ENCODE data around the gene FCRL5. TPM values are rescaled to one million over a fixed set of nuclear protein-coding genes. Genes with fewer than 3 reads are reported as not detected.

The FCRL5 gene
- total RNA-seq: not detected in 2 replicates

DNA sequence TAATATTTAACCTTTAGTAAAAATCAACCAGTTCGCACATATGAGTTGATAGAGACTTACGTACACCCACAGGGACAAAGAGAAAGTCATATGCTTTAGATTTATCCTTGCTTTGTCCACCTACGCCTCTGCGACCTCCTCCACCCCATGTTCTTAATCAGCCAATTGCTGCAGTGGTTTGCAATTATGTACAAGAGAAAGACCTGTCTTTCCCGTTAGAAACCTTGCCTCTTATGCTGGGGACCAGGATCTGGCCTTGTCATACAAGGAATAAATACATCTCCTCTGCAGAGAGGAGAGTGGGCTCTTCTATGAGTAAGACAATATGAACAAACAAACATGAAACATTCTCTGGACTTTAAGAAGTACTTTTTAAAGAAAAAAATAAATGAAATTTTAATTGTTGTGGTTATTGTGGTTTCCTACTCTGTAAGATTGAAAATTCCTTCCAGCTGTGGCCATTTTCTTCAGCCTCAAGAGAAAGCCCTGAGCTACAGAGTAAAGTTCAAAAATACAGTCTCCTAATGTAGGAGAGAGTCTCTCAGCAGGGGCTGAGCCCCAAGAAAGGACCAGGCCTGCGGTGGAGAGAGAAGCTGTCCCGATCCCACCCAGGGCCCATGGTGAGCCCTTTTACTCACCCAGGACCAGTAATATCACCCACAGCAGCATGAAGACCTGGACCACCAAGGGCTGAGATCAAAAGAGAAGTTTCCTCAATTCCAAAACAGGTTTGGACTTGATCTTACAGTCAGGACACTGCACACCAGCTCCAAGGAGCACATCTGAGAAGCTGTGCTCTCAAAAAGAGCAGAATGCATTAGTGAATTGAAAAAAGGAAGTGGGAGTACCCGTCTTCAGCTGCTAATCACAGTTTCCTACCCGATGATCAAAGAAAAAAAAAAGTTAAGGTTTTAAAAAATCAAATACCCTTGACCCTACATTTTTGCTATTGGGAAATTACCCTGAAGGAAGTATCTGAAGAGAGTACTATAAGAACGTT is at the start of gene FCRL5:
TSS of gene FCRL5 (minus strand) at position 822 of the 1,000 bp plus-strand sequence. CDS start at position 669, 153 bp downstream.

GRCh38 chr1:157597959-157598667 is 45.8 kb upstream of the FCRL5 start, which contains the start of gene FCRL4:
Gene FCRL4 (minus strand): TSS chr1:157598085. CDS start chr1:157597944, 141 bp downstream.

Other genes starting within 250 kb of the FCRL5 start
- gene FCRL4, start 45.6 kb upstream of the FCRL5 start, total RNA-seq: not detected in 2 replicates
- not detected in 2 replicates for gene FCRL3, start 148.3 kb upstream of the FCRL5 start, total RNA-seq
- not detected in 2 replicates for gene FCRL2, start 224.6 kb upstream of the FCRL5 start, total RNA-seq

Measured in cardiac atrium fibroblast (primary cell).